ENCODE data around the gene DESI2. TPM values are rescaled to one million over a fixed set of nuclear protein-coding genes. Genes with fewer than 3 reads are reported as not detected.

DESI2 gene
- total RNA-seq, 4 donors from 2014 or later: 33.4 to 47.6 (median 35.4) TPM

- DNase-seq (ENCODE audit: low spot score) (no peak), ATAC-seq (ENCODE audit: low FRiP score) (no peak)
- no peak for TF ChIP-seq CTCF (IDR thresholded peaks at IDR 0.05)
These were observed 26.2 kb upstream of the DESI2 start for GRCh38 chr1:244626709-244627108.

- no peak for TF ChIP-seq CTCF (IDR thresholded peaks at IDR 0.05)
- ATAC-seq (ENCODE audit: low FRiP score) (no peak), DNase-seq (ENCODE audit: low spot score) (no peak)
These were observed 24.1 kb upstream of the DESI2 start for GRCh38 chr1:244628789-244629188.

GRCh38 chr1:244633140-244633539, 19.8 kb upstream of the DESI2 start:
- DNase-seq (ENCODE audit: low spot score): no peak
- ATAC-seq (ENCODE audit: low FRiP score): no peak
- TF ChIP-seq CTCF (IDR thresholded peaks at IDR 0.05): no peak

- no peak for DNase-seq (ENCODE audit: low spot score)
- TF ChIP-seq CTCF (IDR thresholded peaks at IDR 0.05): no peak
- no peak for ATAC-seq (ENCODE audit: low FRiP score)
These were observed 18.4 kb upstream of the DESI2 start for GRCh38 chr1:244634546-244634945.

- ATAC-seq (ENCODE audit: low FRiP score) (no peak), DNase-seq (ENCODE audit: low spot score) (no peak)
- TF ChIP-seq CTCF (IDR thresholded peaks at IDR 0.05): no peak
These were observed 16.3 kb upstream of the DESI2 start for GRCh38 chr1:244636488-244637259.

- ATAC-seq (ENCODE audit: low FRiP score): no peak
- DNase-seq (ENCODE audit: low spot score): no peak
- TF ChIP-seq CTCF (IDR thresholded peaks at IDR 0.05): no peak
These were observed 13.4 kb upstream of the DESI2 start for GRCh38 chr1:244639561-244639960.

- DNase-seq (ENCODE audit: low spot score) (no peak), ATAC-seq (ENCODE audit: low FRiP score) (no peak)
- TF ChIP-seq CTCF (IDR thresholded peaks at IDR 0.05): no peak
These were observed 12.0 kb upstream of the DESI2 start for GRCh38 chr1:244640917-244641316.

All from omental fat pad (tissue), 4 donors.